ENCODE data around the gene RBM28. TPM values are rescaled to one million over a fixed set of nuclear protein-coding genes. Genes with fewer than 3 reads are reported as not detected.

The RBM28 gene
- total and polyA plus RNA-seq, 9 donors: 26.6 to 43.7 (median 35.1) TPM

DNA sequence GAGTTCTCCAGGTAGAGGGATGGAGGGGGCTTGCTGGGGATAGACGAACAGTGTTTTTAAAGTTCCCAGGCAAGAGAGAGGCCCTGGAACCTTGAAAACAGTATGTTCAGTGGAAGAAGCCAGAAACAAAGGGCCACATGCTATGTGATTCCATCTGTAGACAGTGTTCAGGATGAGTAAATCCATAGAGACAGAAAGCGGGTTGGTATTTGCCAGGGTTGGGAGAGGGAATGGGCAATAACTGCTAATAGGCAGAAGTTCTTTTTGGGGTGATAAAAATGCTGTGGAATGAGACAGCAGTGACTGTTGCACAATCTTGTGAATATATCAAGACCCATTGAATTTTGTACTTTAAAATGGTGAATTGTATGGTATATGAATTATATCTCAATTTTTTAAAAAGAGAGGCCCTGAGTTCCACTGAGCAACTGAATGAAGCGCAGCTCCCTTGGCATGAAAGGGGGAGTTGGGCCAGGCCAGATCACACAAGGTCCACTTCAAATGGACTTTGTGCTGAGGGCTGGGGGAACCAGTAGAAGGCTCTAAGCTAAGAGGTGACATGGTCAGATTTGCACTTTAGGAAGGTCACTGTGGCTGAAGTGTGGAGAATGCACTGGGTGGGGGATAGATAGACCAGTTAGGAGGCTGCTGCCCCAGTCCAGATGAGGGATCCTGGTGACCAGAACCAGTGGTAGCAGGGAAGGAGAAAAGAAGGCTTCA, 68.7 kb downstream of the RBM28 start:
- no peaks in the 10 kb centered on the region for H3K9me3 ChIP-seq (replicated peaks; ENCODE audit: control insufficient read depth, low read depth, low read length)
- no peaks in the 10 kb centered on the region for H3K36me3 ChIP-seq (ENCODE audit: control insufficient read depth, insufficient read depth, low read length)
- no peak overlapping the region for H3K27ac ChIP-seq (ENCODE audit: low read length)
- no peak for DNase-seq
- H3K4me3 ChIP-seq (ENCODE audit: low read length): no peak overlapping the region
- peaks cover 15% of the 10 kb centered on the region for H3K4me1 ChIP-seq (ENCODE audit: control insufficient read depth, insufficient read depth, low read length)
- WGBS (ENCODE audit: insufficient coverage): 55% methylated on average over 3 of the region's 3 CpGs
- peaks cover 36% of the 10 kb centered on the region for H3K27me3 ChIP-seq (ENCODE audit: control insufficient read depth, insufficient read depth, low read length)

DNA sequence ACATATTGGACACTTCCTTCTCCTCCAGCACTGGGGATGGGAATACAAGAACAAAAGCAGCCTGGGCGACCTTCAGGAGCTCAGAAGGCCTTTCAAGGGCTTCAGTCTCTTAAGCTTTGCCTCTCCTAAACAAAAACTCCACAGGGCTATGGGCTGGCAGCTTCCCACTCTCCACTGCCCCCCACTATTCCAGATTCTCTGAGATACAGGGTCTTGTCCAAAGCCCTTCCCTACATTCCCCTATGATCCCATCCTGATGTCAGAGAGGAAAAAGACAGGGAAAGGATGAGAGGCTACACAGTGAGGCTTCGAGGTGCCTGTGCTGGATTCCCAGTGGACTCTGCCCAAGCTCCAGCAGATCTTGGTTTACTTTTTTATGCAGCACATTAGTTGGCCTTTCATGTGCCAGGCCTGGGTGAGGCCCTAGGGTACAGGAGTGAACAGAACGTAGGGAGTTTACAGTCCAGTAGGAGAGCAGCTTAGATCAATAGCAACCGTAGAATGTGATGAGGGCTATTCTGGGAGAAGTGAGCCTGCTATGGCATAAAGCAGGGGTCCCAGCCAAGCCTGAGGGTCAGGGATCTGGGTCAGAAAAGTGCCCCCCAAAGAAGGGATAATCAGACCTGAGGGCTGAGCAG, 69.3 kb downstream of the RBM28 start:
- 68% methylated on average over 4 of the region's 4 CpGs for whole genome bisulfite sequencing (ENCODE audit: insufficient coverage)
- H3K9me3 ChIP-seq (replicated peaks; ENCODE audit: control insufficient read depth, low read depth, low read length): no peaks in the 10 kb centered on the region
- H3K27me3 ChIP-seq (ENCODE audit: control insufficient read depth, insufficient read depth, low read length): peaks cover 38% of the 10 kb centered on the region

GRCh38 chr7:128271942-128272481, 71.7 kb downstream of the RBM28 start:
- 10% methylated on average over 11 of the region's 30 CpGs for WGBS (ENCODE audit: insufficient coverage)

More for the DNA sequence above, 69.3 kb downstream of the RBM28 start:
- H3K4me3 ChIP-seq (ENCODE audit: low read length): no peak overlapping the region
- peaks cover 15% of the 10 kb centered on the region for H3K4me1 ChIP-seq (ENCODE audit: control insufficient read depth, insufficient read depth, low read length)
- no peak overlapping the region for H3K27ac ChIP-seq (ENCODE audit: low read length)
- no peaks in the 10 kb centered on the region for H3K36me3 ChIP-seq (ENCODE audit: control insufficient read depth, insufficient read depth, low read length)
- DNase-seq: no peak

GRCh38 chr7:128271471-128271941, 72.2 kb downstream of the RBM28 start:
- no peaks in the 10 kb centered on the region for H3K9me3 ChIP-seq (replicated peaks; ENCODE audit: control insufficient read depth, low read depth, low read length)
- WGBS (ENCODE audit: insufficient coverage): 1% methylated on average over 25 of the region's 37 CpGs
- peak overlapping the region; percentile 34 for H3K4me3 ChIP-seq (ENCODE audit: low read length)
- peaks cover 33% of the 10 kb centered on the region for H3K4me1 ChIP-seq (ENCODE audit: control insufficient read depth, insufficient read depth, low read length)
- H3K27me3 ChIP-seq (ENCODE audit: control insufficient read depth, insufficient read depth, low read length): peaks cover 46% of the 10 kb centered on the region
- H3K36me3 ChIP-seq (ENCODE audit: control insufficient read depth, insufficient read depth, low read length): no peaks in the 10 kb centered on the region
- H3K27ac ChIP-seq (ENCODE audit: low read length): no peak overlapping the region
- DNase-seq: peak; percentile 15

More at GRCh38 chr7:128271942-128272481, 71.7 kb downstream of the RBM28 start:
- H3K27me3 ChIP-seq (ENCODE audit: control insufficient read depth, insufficient read depth, low read length): peaks cover 44% of the 10 kb centered on the region
- H3K27ac ChIP-seq (ENCODE audit: low read length): no peak overlapping the region
- H3K4me1 ChIP-seq (ENCODE audit: control insufficient read depth, insufficient read depth, low read length): peaks cover 28% of the 10 kb centered on the region
- H3K36me3 ChIP-seq (ENCODE audit: control insufficient read depth, insufficient read depth, low read length): no peaks in the 10 kb centered on the region
- H3K4me3 ChIP-seq (ENCODE audit: low read length): peak overlapping the region; percentile 34
- H3K9me3 ChIP-seq (replicated peaks; ENCODE audit: control insufficient read depth, low read depth, low read length): no peaks in the 10 kb centered on the region
- no peak for DNase-seq

DNA sequence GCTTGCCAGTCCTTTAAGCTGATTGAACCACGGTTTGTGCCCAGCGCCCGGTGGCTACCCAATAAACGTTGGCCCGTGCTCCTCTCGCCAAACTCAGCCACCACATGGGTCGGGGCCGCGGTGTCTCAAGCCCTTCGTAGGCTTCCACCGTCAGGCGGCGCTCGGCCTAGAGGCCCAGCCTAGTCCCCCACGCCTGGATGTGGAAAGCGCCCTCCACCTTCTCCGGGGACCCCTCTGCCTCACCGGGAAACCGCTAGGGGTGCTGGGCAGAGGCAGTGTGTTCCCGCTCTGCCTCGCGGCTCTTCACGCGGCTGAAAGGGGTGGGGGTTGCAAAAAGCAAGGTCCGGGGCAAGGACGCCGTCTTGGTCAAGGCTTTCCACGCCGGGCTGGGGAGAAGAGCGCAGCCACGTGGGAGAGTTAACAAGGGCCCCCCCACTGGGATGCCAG, 72.9 kb downstream of the RBM28 start:
- 11% methylated on average over 26 of the region's 31 CpGs for WGBS (ENCODE audit: insufficient coverage)
- Histone ChIP-seq H3K27ac (ENCODE audit: low read length) (no peak overlapping the region), H3K4me3 (ENCODE audit: low read length) (no peak overlapping the region), H3K36me3 (ENCODE audit: control insufficient read depth, insufficient read depth, low read length) (no peaks in the 10 kb centered on the region), H3K4me1 (ENCODE audit: control insufficient read depth, insufficient read depth, low read length) (peaks cover 38% of the 10 kb centered on the region), H3K9me3 (replicated peaks; ENCODE audit: control insufficient read depth, low read depth, low read length) (no peaks in the 10 kb centered on the region), H3K27me3 (ENCODE audit: control insufficient read depth, insufficient read depth, low read length) (peaks cover 48% of the 10 kb centered on the region)
- peak; percentile 23 for DNase-seq

DNA sequence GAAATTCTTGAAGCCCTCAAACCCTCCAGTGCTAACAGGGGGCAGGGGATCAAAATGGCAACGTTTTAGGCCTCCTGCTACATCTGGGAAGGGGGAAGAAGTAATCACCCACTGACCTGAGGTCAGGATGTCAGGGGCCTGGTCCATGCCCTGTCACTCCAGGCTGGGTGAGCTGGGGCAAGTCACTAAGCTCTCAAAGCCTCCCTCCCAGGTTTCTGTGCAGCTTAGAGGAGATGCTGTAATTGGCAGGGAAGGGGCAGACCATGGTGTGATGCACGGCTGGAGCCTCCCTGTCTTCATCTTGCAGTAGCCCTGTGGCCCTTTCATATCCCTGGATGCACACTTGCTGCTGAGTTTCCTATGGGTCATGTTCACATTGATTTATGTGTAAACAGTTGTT, 75.5 kb downstream of the RBM28 start:
- DNase-seq: no peak
- H3K27me3 ChIP-seq (ENCODE audit: control insufficient read depth, insufficient read depth, low read length): peaks cover 44% of the 10 kb centered on the region
- no CpG with 5 or more reads among the region's 2 CpGs for WGBS (ENCODE audit: insufficient coverage)

DNA sequence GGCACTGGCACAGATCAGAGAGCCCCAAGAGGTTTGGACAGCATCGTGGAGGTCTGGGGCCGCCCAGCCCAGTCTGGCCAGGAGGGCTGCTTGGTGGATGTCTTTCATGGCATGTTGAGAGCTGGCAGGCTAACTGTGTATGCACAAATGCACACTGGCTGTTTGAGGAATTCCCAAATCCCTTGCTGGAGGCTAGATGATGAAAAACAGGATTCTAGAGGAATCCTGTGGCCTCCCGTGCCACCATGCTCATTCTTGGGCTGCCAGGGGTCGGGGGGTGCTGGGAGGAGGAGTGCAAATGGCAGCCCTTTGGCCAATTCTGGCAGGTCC, 76.1 kb downstream of the RBM28 start:
- DNase-seq: no peak
- Histone ChIP-seq H3K4me1 (ENCODE audit: control insufficient read depth, insufficient read depth, low read length) (peaks cover 39% of the 10 kb centered on the region), H3K36me3 (ENCODE audit: control insufficient read depth, insufficient read depth, low read length) (no peaks in the 10 kb centered on the region), H3K27ac (ENCODE audit: low read length) (peak overlapping the region; percentile 13), H3K27me3 (ENCODE audit: control insufficient read depth, insufficient read depth, low read length) (peaks cover 39% of the 10 kb centered on the region), H3K4me3 (ENCODE audit: low read length) (no peak overlapping the region), H3K9me3 (replicated peaks; ENCODE audit: control insufficient read depth, low read depth, low read length) (no peaks in the 10 kb centered on the region)
- WGBS (ENCODE audit: insufficient coverage): 24% methylated on average over 4 of the region's 4 CpGs

More for the DNA sequence above, 75.5 kb downstream of the RBM28 start:
- peaks cover 39% of the 10 kb centered on the region for H3K4me1 ChIP-seq (ENCODE audit: control insufficient read depth, insufficient read depth, low read length)
- H3K9me3 ChIP-seq (replicated peaks; ENCODE audit: control insufficient read depth, low read depth, low read length): no peaks in the 10 kb centered on the region
- no peak overlapping the region for H3K4me3 ChIP-seq (ENCODE audit: low read length)
- H3K27ac ChIP-seq (ENCODE audit: low read length): no peak overlapping the region
- no peaks in the 10 kb centered on the region for H3K36me3 ChIP-seq (ENCODE audit: control insufficient read depth, insufficient read depth, low read length)

GRCh38 chr7:128266883-128267594, 76.7 kb downstream of the RBM28 start:
- Histone ChIP-seq H3K27me3 (ENCODE audit: control insufficient read depth, insufficient read depth, low read length) (peaks cover 35% of the 10 kb centered on the region), H3K27ac (ENCODE audit: low read length) (no peak overlapping the region), H3K36me3 (ENCODE audit: control insufficient read depth, insufficient read depth, low read length) (no peaks in the 10 kb centered on the region), H3K4me1 (ENCODE audit: control insufficient read depth, insufficient read depth, low read length) (peaks cover 39% of the 10 kb centered on the region), H3K4me3 (ENCODE audit: low read length) (peak overlapping the region; percentile 27), H3K9me3 (replicated peaks; ENCODE audit: control insufficient read depth, low read depth, low read length) (no peaks in the 10 kb centered on the region)
- DNase-seq: peak; percentile 80
- WGBS (ENCODE audit: insufficient coverage): 13% methylated on average over 13 of the region's 16 CpGs

DNA sequence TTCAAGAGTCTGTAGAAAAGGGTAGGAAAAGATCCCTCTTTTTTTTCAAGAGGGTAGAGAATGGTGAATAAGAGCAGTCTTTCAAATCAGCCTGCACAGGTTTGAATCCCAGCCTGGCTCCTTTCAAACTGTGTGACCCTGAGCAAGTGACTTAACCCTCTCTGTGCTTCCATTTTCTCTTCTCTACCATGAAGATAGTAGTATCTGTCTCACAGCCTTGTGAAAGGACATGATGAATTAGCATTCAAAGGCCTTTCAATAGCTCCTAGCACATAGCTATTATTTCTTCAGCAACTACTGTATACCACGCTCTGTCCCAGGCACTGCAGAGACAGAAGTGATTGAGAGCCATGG, 77.2 kb downstream of the RBM28 start:
- no peak overlapping the region for H3K4me3 ChIP-seq (ENCODE audit: low read length)
- H3K27me3 ChIP-seq (ENCODE audit: control insufficient read depth, insufficient read depth, low read length): peaks cover 30% of the 10 kb centered on the region
- H3K9me3 ChIP-seq (replicated peaks; ENCODE audit: control insufficient read depth, low read depth, low read length): no peaks in the 10 kb centered on the region
- no peak overlapping the region for H3K27ac ChIP-seq (ENCODE audit: low read length)
- H3K36me3 ChIP-seq (ENCODE audit: control insufficient read depth, insufficient read depth, low read length): no peaks in the 10 kb centered on the region
- no peak for DNase-seq
- WGBS (ENCODE audit: insufficient coverage): 80% methylated on average over 1 of the region's 1 CpG
- H3K4me1 ChIP-seq (ENCODE audit: control insufficient read depth, insufficient read depth, low read length): peaks cover 35% of the 10 kb centered on the region

DNA sequence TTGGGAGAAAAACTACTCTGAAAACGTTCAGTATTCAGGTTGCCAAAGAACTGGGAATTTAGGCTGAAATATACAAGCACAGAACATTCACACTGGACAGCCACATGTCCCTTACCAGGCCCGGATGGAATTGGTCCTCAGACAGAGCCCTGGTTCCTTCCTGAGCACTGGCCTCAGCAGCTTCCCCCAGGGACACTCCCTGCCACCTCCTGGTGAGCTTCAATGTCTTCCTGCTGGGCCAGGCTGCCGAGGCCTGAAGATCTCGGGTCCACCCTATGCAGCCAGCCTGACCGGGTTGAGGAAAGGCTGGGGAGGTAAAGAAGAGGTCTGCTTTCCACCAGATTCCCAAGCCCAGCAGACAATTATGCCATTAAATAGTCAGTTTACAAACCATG, 77.8 kb downstream of the RBM28 start:
- Histone ChIP-seq H3K27ac (ENCODE audit: low read length) (no peak overlapping the region), H3K27me3 (ENCODE audit: control insufficient read depth, insufficient read depth, low read length) (peaks cover 24% of the 10 kb centered on the region), H3K4me1 (ENCODE audit: control insufficient read depth, insufficient read depth, low read length) (peaks cover 29% of the 10 kb centered on the region), H3K9me3 (replicated peaks; ENCODE audit: control insufficient read depth, low read depth, low read length) (no peaks in the 10 kb centered on the region), H3K36me3 (ENCODE audit: control insufficient read depth, insufficient read depth, low read length) (no peaks in the 10 kb centered on the region), H3K4me3 (ENCODE audit: low read length) (no peak overlapping the region)
- 63% methylated on average over 2 of the region's 5 CpGs for WGBS (ENCODE audit: insufficient coverage)
- no peak for DNase-seq

Data from muscle of leg (tissue), 11 donors.